Stimulated activated CD4-positive, alpha-beta T cell treated with anti-CD3 and anti-CD28 coated beads, Interleukin-15, amount 100 ng/mL, for 24 hours (primary cell): ENCODE data around the gene GJA5.
"Not testable (repeated sequence)": the region's sequence is repeated elsewhere in the genome, so short reads cannot be mapped to it uniquely, and the experiment has no call there.

Source experiments
- DNase-seq: peaks from one replicate; pipeline ENCODE4 v3.0.0-alpha.2; 2020

GJA5 gene

GRCh38 chr1:147758379-147759100, 1.9 kb downstream of the GJA5 start:
- DNase-seq: no peak

- DNase-seq: no peak
Observed at GRCh38 chr1:147757015-147757990, 3.1 kb downstream of the GJA5 start.

- DNase-seq: no peak
Observed at GRCh38 chr1:147756341-147756740, 4.1 kb downstream of the GJA5 start.

- DNase-seq: no peak
Observed at GRCh38 chr1:147754661-147755060, 5.7 kb downstream of the GJA5 start.

- no peak for DNase-seq
Observed at GRCh38 chr1:147753081-147753480, 7.3 kb downstream of the GJA5 start.

- DNase-seq: no peak
Observed at GRCh38 chr1:147752511-147752910, 7.9 kb downstream of the GJA5 start.

GRCh38 chr1:147751346-147751745, 9.1 kb downstream of the GJA5 start:
- no peak for DNase-seq

- no peak for DNase-seq
Observed at GRCh38 chr1:147750618-147751217, 9.7 kb downstream of the GJA5 start.

- DNase-seq: no peak
Observed at GRCh38 chr1:147749792-147750191, 10.6 kb downstream of the GJA5 start.

GRCh38 chr1:147748676-147749350, 11.6 kb downstream of the GJA5 start:
- DNase-seq: no peak

- no peak for DNase-seq
Observed at GRCh38 chr1:147747966-147748365, 12.4 kb downstream of the GJA5 start.

- no peak for DNase-seq
Observed at GRCh38 chr1:147745271-147745670, 15.1 kb downstream of the GJA5 start.

- no peak for DNase-seq
Observed at GRCh38 chr1:147741065-147741464, 19.3 kb downstream of the GJA5 start.

GRCh38 chr1:147740391-147740790, 20.0 kb downstream of the GJA5 start:
- DNase-seq: no peak

GRCh38 chr1:147738739-147739476, 21.5 kb downstream of the GJA5 start:
- DNase-seq: no peak

GRCh38 chr1:147738129-147738528, 22.3 kb downstream of the GJA5 start:
- DNase-seq: no peak

- no peak for DNase-seq
Observed at GRCh38 chr1:147736883-147737282, 23.5 kb downstream of the GJA5 start.

- DNase-seq: no peak
Observed at GRCh38 chr1:147735423-147735822, 25.0 kb downstream of the GJA5 start.

- DNase-seq: not testable (repeated sequence)
Observed at GRCh38 chr1:147734291-147734841, 26.0 kb downstream of the GJA5 start.

GRCh38 chr1:147729315-147729714, 31.1 kb downstream of the GJA5 start:
- no peak for DNase-seq

GRCh38 chr1:147726168-147726567, 34.2 kb downstream of the GJA5 start:
- DNase-seq: no peak

- DNase-seq: no peak
Observed at GRCh38 chr1:147725685-147726084, 34.7 kb downstream of the GJA5 start.
